H1 (cell line): ENCODE results near the gene KLHDC8A. TPM values are rescaled to one million over a fixed set of nuclear protein-coding genes. Genes with fewer than 3 reads are reported as not detected.

ENCODE experiments used
- CHD7 ChIP-seq: fragments of 300-600 bp; sonication (generic); IDR thresholded peaks from 2 replicates; pipeline ENCODE4 v1.7.1; 2012; ENCODE audit warnings: low read length, moderate library complexity, mild to moderate bottlenecking, inconsistent platforms; ENCODE audit not compliant: insufficient replicate concordance
- GTF2F1 ChIP-seq: IDR thresholded peaks from 2 replicates; pipeline ENCODE4 v1.6.1; 2012; ENCODE audit warnings: low read depth, low read length, improper control_type of control experiment, borderline replicate concordance
- KDM1A ChIP-seq: fragments of 200-600, 300-600 bp; sonication (generic); IDR thresholded peaks from 2 replicates; pipeline ENCODE4 v1.7.1; 2016; ENCODE audit warnings: mild to moderate bottlenecking, low read length, borderline replicate concordance
- MAFK ChIP-seq: IDR thresholded peaks from 2 replicates; pipeline ENCODE4 v1.6.1; 2012; ENCODE audit warnings: low read depth, mild to moderate bottlenecking, improper control_type of control experiment, low read length
- TEAD4 ChIP-seq: IDR thresholded peaks from 2 replicates; pipeline ENCODE4 v1.6.1; 2012; ENCODE audit warnings: low read depth, low read length, inconsistent platforms, mixed read lengths
- polyA plus RNA-seq, 7 experiments: library from polyadenylated mRNA; depleted of rRNA in 3 of 7; stranded (reverse) in 5 of 7; unstranded in 2 of 7; fragments of >200 nt in 5 of 7; fragments of 200-250 nt in 2 of 7; gene quantifications; 1 replicate in 5 of 7; 2 replicates in 1 of 7; 4 replicates in 1 of 7; pipeline versions ENCODE4 v1.2.1 to v1.2.3, GENCODE V29; 2011 to 2013; ENCODE audit warnings: missing spikeins in 2 of 7, mixed read lengths in 2 of 7
- total RNA-seq: library from RNA; stranded (reverse); fragmentation: NEBNext Ultra II Directional; extraction: Animal tissue kit (Norgen Biotek cat#: 25700); gene quantifications from 2 replicates; pipeline ENCODE4 v1.2.1, GENCODE V29; 2021

KLHDC8A gene
- total and polyA plus RNA-seq, 2 of the 8 experiments (the other 6 are each of a cell fraction or from before 2014, with no cell fraction given): 1.9 to 3.4 TPM

DNA sequence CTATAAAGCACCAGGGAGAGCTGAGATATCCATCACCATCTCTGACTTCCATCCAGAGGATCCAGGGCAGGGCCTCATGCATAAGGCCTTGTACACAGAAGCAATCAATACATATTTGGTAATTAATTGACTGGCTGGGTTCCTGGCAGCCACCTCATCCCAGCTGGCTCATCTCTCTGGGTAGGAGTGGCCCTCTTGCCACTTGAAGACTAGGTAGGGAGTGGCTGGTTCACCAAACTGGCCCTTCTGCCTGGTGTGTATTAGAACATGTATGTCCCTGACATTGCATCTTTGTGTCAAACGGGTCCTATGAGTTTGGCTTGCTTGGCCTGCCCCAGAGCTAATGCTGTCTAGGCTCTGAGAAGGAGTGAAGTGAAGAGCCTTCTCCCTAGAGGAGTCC is 47.0 kb downstream of the KLHDC8A start (continued):
- TF ChIP-seq CHD7: no peak
- TF ChIP-seq TEAD4: no peak
- no peak for TF ChIP-seq GTF2F1
- no peak for TF ChIP-seq KDM1A
- no peak for TF ChIP-seq MAFK
